HG03103 (cell line): ENCODE measurements around the gene ITPR3.

Experiments
- ATAC-seq: cut with Tn5 transposase; IDR thresholded peaks from one replicate; pipeline ENCODE4 v1.9.1; 2021; ENCODE audit warnings: low read depth; ENCODE audit not compliant: unreplicated experiment

Gene ITPR3

DNA sequence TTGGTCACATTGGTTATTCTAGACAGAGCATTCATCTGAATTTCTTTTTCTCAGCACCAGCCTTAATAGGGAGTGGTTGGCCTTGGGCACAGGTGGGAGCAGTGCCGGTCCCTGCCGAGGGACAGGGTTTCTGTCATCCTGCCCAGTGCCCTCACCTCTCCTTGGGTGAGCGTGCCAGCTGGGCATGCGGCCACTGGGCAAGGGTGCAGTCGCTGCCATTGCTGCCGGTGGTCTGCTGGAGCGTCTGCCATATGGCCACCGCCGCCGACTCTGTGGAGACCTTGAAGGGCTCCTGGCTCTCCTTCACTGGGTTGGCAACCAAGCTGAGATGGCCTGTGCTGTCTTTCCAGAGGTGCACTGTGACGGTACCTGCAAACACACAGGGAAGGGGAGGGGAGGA is 106.8 kb downstream of the ITPR3 start:
- no peak for ATAC-seq

DNA sequence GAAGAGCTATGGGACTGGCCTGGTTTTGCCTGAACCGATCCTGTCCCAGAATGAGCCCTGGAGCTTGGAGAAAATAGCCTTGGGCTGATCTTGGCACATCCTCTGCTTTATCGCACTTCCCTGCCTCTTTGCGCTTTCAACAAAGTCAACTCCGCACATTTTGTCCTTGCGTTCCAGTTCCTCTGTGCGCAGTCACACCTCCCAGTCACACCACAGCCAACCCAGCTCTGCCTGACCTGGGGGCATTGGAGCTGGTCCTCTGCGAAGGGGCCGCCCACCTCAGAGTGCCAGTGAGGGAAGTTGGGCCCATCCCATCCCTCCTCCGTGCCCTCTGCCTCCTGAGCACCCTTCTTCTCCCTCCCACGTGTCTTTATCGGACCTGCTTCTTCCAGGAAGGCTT is 107.3 kb downstream of the ITPR3 start:
- ATAC-seq: no peak

- no peak for ATAC-seq
Observed at GRCh38 chr6:33729059-33729458, 107.9 kb downstream of the ITPR3 start.

GRCh38 chr6:33730611-33731010 is 109.5 kb downstream of the ITPR3 start:
- ATAC-seq: no peak

- no peak for ATAC-seq
Observed at GRCh38 chr6:33731035-33731434, 109.9 kb downstream of the ITPR3 start.

GRCh38 chr6:33731751-33732282 is 110.7 kb downstream of the ITPR3 start:
- no peak for ATAC-seq

- ATAC-seq: no peak
Observed at GRCh38 chr6:33732385-33732784, 111.3 kb downstream of the ITPR3 start.

DNA sequence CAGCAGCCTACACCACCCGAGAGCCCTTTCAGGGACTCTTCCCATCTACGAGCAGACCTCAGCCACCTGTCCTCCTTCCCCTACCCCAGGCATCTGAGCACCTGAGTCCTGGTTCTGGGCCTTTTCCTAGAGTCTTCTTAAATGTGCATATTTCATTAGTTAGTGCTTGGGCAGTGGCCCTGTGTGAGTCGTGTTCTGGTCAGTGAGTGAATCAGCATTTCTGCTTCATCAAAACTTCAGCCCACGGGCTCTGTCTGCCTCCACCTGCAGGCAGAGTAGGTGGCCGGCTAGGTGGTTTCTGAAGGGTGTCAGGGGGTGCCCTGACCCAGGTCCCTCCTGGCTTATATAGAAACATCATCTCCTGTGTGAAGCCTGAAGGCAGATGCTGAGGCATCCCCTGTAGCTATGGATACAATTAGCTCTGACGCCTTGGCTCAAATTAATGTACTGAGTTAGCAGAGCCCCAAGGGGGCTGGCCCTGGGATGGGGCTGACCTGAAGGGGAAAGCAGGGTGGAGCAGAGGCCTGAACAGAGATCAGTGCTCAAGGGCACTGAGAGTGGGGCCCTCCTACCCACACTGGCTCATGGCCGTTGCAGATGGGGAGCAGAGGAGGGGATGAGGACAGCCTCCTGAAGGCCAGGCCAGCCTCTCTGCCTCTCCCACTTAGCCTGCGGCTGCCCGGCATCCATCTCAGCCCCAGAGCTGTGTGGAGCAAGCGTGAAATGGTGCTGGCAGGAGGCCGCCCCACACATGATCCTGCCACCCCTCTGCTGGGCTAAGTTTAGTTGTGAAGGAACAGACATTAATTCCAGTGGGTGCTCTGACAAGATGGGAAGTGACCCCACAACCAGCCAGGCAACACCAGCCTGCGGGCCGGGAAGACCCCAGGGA is 111.9 kb downstream of the ITPR3 start:
- no peak for ATAC-seq

- no peak for ATAC-seq
Observed at GRCh38 chr6:33733709-33734007, 112.5 kb downstream of the ITPR3 start.

DNA sequence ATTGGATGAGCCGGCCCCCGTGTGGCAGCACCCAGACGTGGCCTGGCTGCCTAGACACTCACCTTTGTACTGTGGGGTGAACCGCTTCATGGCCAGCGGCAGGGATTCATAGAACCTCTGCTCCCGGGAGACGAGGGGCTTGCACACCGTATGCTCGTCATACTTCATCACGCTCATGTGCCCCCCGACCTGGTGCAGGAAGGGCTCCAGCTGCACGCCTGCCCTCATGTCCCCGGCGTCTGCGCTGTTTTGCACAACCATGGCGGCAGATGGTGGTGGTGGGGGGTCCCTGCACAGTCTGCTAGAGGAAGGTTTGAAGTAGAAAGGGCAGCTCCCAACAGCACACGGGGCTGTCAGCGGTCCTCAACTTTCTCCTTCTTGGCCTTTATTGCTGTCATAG is 114.1 kb downstream of the ITPR3 start:
- ATAC-seq: no peak

GRCh38 chr6:33737267-33738026 is 116.3 kb downstream of the ITPR3 start:
- no peak for ATAC-seq

DNA sequence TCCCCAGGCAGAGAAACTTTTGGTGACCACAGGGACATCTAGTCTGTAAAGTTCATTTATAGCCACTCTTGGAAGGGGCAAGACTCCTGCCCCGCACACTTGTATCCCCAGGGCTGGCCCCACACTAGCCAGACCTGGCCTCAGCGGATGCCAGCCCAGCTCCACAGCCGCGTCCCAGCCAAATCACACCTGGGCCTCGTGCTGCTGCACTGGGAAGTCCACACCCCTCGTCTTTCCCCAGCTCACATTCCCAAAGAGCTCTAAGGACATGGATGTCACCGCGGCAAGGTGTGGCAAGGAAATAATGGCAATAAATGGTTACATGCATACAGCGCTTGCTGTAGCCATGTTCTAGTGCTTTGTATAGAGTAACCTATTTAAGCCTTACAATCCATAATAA is 117.0 kb downstream of the ITPR3 start:
- no peak for ATAC-seq

DNA sequence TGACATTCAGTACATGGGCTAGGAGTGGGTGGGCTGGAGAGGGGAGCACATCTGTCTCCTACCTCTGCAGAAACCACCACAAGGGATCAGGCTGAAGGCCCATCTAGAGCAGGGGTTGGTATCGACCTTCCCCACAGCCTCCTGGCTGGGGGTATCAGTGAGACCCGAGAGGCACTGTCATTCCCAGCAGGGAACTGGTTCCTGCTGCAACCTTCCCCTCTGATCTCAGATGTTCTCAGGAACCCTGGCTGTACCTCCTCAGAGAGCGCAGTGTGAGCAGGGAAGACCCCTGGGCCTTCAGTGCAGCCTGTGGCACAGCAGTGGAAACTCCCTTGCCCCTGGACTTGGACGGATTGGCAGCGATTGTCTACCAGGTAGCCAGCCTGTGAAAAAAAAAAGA is 117.8 kb downstream of the ITPR3 start:
- ATAC-seq: no peak

DNA sequence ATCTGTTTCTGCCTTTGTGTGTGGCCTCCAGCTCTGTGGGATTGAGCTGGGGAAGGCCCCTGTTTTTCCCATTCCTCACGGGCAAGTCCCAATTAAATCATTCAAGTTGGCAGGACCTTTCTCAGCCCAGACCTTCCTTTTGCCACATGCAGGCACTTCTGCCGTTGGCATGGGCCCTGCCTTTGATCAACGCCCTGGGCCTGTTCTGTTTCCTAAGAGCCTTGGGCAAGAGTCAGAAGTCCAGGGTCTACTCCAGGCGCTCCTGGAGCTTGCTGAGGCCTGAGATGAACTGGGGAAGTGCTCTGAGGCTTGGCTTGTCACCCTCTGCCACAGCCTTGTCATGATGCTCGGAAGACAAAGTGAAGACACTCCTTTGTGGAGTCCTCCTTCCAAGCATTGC is 118.4 kb downstream of the ITPR3 start:
- no peak for ATAC-seq

DNA sequence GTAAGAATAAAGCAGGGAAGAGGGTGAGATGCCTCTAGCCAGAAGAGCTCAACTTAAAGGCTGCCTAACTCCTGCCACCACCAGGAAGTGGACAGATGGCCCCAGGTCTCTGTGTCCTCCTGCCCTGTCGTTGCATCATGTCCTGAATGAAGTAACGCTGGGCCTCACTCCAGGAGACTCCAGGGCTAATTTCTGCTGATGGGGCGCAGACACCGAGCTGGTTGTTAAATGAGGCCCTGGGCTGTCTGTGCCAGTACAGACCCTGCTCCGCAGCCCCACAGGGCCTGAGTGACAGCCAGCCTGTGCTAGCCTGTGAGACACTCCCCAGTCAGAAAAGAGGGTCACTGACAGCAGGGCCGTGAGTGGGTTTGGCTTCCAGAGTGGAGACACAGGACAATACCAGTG is 119.1 kb downstream of the ITPR3 start:
- no peak for ATAC-seq

DNA sequence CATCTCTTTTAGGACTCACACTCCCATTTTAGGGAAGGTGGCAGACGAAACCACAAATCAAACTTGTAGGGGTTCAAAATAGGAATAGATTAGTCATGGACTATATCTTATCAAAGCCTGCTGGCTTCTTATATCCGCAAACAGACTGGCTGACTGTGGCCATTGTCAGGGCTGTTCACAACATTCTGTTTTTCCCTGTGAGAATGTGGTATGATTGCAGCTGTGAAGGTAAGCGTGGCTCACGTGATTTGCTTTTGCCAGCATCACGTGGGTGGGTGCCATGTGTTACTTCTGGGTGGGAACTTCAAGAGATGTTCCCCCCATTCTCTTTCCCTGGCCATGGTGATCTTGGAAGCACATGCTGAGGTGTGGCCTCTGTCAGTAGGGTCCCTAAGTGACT is 119.7 kb downstream of the ITPR3 start:
- no peak for ATAC-seq

GRCh38 chr6:33742092-33742491 is 121.0 kb downstream of the ITPR3 start:
- ATAC-seq: no peak

DNA sequence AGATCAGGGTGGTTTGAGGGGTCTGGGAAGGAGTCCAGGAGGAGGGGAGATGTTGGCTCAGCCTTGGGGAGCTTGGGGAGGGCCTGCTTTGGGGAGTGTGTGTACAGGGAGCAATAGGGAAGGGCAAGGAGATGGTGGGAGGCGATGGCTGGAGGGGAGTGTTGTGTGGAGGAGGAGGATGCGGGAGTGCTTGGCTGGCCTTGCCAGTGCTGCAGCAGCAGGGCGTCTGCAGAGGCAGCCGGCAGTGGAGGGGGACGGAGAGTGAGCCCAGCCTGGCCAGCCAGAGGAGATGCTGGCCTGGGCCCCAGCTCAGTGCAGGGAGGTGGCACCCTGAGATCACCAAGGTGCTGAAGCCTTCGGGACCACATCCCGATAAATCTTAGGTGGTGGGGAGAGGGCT is 121.7 kb downstream of the ITPR3 start:
- no peak for ATAC-seq

DNA sequence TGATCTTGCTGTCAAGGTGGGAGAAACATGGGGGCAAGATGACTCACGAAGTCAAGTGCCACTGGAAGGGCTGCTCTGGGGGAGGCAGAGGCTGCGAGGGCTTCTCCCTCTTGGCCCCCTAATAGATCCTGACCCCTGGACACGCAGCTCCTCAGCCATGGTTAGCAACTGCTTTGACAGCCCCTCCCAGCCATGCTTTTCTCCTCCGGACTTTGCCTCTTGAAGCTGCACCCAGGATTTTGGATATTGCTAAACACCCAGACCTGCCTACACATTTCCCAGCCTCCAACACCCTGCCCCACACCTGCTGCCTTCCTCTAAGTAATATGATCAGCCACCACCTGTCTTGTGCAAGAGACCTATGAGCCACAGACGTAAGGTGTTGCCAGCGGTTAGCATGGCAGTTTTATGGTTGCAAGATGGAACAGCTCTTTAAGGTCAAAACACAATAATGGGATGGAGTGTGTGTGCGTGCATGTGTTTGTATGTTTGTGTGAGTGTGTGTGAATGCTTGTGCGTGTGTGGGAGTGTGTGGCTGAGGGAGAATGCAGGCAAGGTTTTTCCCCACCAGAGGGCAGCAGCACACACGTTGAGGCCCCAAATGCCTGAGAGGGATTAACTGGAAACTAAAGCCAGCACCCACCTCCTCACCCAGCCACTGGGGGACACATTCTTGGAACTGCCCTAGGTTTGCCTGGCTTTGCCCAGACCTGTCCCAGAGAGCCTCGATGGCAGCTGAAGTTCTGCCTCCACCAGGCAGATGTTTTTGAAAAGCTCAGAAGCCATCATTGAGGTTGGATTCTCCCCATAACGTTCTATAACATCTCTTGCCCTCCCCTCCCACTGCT is 123.1 kb downstream of the ITPR3 start:
- ATAC-seq: no peak

DNA sequence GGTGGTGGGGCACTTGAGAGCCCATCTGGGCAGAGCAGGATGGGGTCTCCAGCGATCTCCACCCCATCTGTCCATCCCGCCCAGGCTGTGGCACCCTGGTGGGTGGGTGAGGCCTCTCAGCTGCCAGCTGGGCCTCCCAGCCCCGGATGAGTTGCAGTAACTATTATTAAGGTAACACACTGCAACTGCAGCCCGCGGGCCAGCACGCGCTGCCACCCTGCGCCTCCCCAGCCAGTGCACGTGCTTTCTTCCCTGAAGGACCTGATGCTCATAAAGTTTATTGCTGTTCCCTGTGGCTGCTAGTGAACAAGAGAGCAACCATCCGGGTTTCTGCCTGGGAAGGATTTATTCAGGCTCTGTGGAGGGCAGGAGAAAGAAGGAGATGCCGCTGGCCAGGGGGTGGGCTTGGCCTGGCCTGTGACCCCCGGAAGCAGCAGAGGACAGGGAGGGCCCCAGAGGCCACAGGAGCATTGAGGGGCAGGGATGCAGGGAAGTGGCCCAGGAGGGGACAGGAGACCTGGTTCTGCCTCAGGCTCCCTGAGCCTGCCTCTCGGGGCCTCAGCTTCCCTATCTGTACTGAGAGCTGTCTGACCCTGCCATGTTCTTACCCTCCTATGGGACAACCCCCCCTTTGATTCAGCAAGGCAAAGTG is 123.9 kb downstream of the ITPR3 start:
- ATAC-seq: no peak
